ENCODE data around the gene ATF4.

The ATF4 gene

GRCh38 chr22:39563571-39564428, 43.4 kb downstream of the ATF4 start:
- TF ChIP-seq, protein P1, sequence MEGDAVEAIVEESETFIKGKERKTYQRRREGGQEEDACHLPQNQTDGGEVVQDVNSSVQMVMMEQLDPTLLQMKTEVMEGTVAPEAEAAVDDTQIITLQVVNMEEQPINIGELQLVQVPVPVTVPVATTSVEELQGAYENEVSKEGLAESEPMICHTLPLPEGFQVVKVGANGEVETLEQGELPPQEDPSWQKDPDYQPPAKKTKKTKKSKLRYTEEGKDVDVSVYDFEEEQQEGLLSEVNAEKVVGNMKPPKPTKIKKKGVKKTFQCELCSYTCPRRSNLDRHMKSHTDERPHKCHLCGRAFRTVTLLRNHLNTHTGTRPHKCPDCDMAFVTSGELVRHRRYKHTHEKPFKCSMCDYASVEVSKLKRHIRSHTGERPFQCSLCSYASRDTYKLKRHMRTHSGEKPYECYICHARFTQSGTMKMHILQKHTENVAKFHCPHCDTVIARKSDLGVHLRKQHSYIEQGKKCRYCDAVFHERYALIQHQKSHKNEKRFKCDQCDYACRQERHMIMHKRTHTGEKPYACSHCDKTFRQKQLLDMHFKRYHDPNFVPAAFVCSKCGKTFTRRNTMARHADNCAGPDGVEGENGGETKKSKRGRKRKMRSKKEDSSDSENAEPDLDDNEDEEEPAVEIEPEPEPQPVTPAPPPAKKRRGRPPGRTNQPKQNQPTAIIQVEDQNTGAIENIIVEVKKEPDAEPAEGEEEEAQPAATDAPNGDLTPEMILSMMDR (IDR thresholded peaks at IDR 0.05; ENCODE audit: extremely low read depth, missing control alignments): no peak
- no peak for DNase-seq (ENCODE audit: low spot score)

GRCh38 chr22:39565414-39565944, 45.1 kb downstream of the ATF4 start:
- DNase-seq (ENCODE audit: low spot score): no peak

GRCh38 chr22:39567135-39567946, 47.0 kb downstream of the ATF4 start:
- no peak for DNase-seq (ENCODE audit: low spot score)
- TF ChIP-seq, protein P1 (IDR thresholded peaks at IDR 0.05; ENCODE audit: extremely low read depth, missing control alignments): no peak

More at GRCh38 chr22:39565414-39565944, 45.1 kb downstream of the ATF4 start:
- TF ChIP-seq, protein P1 (IDR thresholded peaks at IDR 0.05; ENCODE audit: extremely low read depth, missing control alignments): no peak

- TF ChIP-seq, protein P1 (IDR thresholded peaks at IDR 0.05; ENCODE audit: extremely low read depth, missing control alignments): no peak
- no peak for DNase-seq (ENCODE audit: low spot score)
These were observed 48.1 kb downstream of the ATF4 start for GRCh38 chr22:39568278-39568981.

DNA sequence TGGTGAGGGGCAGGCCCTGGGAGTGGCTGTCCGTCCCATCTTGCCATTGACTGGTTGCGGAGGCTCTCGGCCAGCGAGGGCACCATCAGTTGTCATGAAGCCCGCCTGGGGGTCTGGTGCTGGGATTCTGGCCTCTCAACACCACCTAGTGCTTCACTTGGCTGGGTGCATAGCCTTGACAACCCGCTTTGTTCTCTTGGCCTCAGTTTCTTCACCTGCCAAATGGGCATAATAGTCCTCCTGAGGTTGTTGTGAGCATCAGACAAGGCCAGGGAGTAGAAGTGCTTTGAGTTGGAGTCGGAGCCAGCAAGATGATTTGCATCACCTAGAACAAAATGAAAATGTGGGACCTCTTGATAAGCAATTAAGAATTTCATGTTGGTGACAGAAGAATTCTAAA, 48.7 kb downstream of the ATF4 start:
- TF ChIP-seq, protein P1 (IDR thresholded peaks at IDR 0.05; ENCODE audit: extremely low read depth, missing control alignments): no peak

DNA sequence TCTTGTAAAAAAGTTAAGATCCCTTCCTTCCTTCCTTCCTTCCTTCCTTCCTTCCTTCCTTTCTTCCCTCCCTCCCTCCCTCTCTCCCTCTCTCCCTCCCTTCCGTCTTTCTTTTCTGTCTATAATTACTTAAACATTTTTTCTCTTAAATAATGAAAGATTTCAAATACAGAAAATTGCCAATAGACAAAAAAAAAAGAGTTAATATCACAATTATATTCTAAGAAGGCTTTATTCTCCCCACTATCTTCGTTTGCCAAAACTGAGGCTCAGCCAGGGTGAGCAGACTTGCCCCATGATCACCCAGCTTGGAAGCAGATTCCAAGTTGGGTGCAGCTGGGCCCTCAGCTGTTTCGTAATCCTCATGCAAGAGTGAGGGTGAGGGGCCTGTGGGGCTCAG, 49.9 kb downstream of the ATF4 start:
- TF ChIP-seq, protein P1 (IDR thresholded peaks at IDR 0.05; ENCODE audit: extremely low read depth, missing control alignments): no peak
- no peak for DNase-seq (ENCODE audit: low spot score)

More for the DNA sequence above, 48.7 kb downstream of the ATF4 start:
- no peak for DNase-seq (ENCODE audit: low spot score)
